Keratinocyte (primary cell): ENCODE results near the gene IGF1R.

ENCODE experiments used
- CTCF ChIP-seq, 3 experiments: IDR thresholded peaks in 1 of 3; conservative IDR thresholded peaks in 1 of 3; optimal IDR thresholded peaks in 1 of 3; 2 replicates in 2 of 3; 3 replicates in 1 of 3; pipeline versions ENCODE3 to v1.5.1; 2011; ENCODE audit warnings: low read length in 3 of 3, mild to moderate bottlenecking in 3 of 3, moderate library complexity in 2 of 3, control low read depth in 1 of 3, inconsistent platforms in 1 of 3; ENCODE audit not compliant: insufficient read depth in 2 of 3; ENCODE audit errors: extremely low read depth in 1 of 3
- EZH2 ChIP-seq: IDR thresholded peaks from one replicate; pipeline ENCODE4 v1.6.1; 2012; ENCODE audit warnings: inconsistent platforms, mild to moderate bottlenecking, low read length, moderate library complexity

DNA sequence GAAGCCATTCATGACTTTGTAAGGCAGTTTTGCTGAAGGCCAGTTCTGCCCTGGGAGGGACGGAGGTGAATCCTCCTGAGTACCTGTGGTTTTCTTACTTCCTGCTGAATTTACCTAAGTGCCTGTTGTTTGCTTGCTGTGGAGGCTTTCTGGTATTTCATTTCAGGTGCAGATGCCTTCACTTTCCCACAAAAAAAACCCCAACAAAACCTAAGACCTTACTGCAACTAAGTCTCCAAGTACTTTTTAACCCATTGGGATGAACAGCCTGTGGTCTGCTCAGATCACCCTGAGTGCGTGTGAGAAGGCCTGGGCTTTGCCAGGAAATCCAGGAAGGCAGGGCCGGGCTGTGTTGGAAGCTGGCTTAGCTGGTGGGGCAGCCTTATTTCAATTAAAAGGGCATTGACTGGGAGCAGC lies 65.3 kb downstream of the IGF1R start:
- TF ChIP-seq CTCF (optimal IDR thresholded peaks at IDR 0.05 in 1 of 3, IDR thresholded peaks at IDR 0.05 in 1 of 3, conservative IDR thresholded peaks at IDR 0.05 in 1 of 3; ENCODE audit: extremely low read depth in 1 of 3, insufficient read depth in 2 of 3, low read length in 3 of 3) (no peak), EZH2 (no peak)
